ENCODE data around the gene WBP11.

Gene WBP11

DNA sequence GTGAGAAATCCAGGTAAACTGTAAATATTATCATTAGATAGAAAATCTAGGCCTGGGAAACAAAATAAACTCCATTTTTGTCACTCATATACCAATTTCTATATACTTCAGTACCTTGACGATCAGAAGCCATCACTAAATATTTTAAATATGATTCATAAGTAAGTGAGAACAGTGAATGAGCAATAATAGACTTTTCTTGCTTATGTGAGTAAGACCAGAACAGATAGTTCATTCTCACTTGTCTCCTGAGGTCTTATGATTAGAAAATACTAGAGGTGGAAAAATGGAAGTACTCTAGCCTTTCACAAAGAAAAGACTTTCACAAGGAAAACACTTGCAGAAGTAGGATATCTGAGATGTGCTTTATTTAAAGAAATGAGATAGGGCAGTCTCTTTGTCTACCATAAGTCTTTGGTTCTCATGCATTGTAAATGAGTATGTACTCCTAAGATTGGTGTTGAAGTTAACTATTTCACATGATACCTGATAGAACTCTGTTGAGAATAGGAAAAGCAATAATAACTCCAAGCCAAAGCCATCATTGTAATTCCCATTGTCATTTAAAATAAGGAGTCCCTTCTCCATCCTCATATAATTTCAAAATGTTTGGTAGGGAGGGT is 20.8 kb upstream of the WBP11 start:
- no peak for DNase-seq (ENCODE audit: low spot score)

DNA sequence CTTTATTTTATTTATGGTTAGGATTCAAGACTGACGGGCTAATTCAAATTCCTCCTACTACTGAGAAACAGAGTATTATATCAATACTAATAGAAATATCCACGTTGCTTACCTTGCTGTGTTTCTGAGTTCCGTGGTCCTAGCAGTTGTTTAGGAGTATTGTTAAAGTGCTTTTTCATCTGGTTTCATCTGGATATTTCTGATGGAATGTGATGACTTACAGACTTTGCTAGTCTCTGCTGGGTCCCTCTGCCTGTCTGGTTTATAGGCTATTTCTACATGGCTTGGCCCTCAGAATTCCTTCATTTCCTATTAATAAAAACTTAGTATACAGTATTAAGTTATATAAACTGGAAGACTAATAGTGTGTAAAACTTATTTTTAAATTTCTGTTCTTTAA is 10.7 kb upstream of the WBP11 start, which contains the start of gene SMCO3:
SMCO3 (minus strand) TSS at position 169 of the 400 bp plus-strand sequence. CDS start 7,502 bp downstream, outside the sequence.
- no peak for DNase-seq (ENCODE audit: low spot score)

DNA sequence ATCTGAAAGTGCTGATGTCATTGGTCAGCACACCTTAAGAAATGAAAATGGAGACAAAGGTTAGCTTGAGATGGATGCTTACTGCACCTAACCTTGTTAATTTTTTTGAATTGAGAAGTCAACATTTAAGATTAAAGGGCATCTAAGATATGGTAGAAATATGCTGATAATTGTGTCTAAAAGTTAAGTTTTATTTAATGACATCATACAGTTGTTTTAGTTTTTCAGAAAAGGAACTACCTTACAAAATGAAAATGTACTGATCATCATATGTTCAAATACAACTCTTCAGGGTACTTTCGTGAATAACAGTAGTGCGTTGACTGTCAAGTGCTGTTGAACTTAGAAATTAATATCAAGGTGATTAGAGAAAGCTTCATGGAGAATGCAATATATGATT is 8.2 kb upstream of the WBP11 start:
- no peak for DNase-seq (ENCODE audit: low spot score)

DNA sequence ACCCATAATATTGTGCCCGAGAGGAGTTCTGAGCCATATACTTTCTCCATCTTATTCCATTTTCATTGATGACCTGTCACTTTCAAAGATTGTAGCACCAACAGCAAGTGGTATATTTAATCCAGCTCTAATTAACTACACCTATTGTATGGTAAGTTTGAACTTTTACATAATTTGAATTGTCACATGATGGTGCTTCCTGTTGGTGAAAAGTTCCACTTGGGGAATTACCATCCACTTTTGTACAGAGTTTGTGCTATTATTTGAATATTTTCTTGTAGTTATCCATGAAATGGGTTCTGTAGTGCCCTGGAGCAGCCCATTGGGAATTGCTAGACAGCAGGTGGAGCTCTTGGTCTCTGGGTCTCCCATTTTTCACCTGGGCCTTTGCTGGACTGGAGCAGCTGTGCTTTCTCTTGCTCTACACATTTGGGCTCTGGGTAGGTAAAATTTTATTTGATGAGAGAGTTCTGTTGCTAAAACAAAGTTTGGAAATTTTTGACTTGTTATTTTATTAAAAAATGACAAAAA is 7.7 kb upstream of the WBP11 start:
- no peak for DNase-seq (ENCODE audit: low spot score)

DNA sequence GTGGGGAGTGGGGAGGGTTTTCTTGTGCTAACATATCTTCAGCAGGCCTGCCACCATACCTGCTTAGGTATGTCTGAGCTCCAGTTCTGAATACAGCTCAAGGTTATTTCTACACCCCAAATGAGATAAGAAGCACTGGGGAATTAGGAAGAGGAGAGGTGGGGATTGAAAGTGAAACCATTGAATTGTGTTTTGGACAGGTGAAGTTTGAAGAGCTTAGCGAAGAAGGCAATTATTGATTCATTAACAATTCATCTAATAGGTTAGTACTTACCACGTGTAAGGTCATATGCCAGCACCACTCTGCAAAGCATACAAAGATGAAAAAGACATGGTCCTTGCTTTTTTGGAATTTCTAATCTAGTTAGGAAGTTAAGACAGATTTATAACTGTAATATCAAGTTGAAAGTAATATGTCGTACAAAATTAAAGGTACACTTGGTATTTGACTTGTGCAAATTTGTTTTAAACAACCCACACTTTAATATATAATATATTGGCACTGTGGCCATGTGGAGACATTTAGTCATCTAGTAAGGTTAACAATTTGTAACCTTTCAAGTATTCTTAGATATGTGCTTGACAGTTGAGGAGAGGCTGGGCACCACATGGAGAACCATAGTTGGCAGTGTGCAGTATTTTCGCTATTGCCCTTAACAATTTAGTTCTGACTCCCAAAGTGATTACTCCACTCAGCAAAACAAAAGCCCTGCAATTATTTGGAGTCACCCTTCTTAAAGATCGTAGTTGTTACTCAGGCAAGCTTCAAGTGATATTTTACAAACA is 7.1 kb upstream of the WBP11 start:
- DNase-seq (ENCODE audit: low spot score), result no peak

DNA sequence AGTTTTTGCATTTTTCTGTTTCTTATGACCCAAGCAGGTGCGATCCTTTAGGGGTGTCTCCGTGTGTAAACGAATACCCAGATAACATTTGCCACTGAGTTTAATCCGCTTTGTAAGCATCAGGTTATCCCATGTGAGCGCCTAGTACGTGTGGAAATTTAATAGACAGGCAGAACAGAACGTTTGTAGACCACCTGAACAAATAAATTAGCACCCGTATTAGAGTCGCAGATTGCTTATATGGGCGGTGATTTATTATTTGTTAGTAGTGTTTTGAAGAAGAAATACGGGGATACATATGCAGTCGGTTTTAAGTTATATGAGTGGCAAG is 517 bp upstream of the WBP11 start:
- DNase-seq (ENCODE audit: low spot score), result no peak

DNA sequence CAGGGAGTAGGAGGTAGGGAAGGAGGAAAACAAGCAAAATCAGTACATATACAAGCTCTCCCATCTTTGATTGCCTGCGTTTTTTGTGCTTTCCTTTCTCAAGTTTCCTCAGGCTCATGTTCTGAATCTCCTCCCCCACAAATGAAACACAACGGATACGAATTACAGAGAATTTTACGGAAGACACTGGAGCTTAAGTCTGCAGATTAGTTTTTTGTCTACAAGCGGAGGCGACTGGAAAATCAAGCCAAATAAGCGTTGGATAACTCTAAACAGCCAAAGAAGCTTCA is 612 bp downstream of the WBP11 start:
- peak; percentile 4 for DNase-seq (ENCODE audit: low spot score)

DNA sequence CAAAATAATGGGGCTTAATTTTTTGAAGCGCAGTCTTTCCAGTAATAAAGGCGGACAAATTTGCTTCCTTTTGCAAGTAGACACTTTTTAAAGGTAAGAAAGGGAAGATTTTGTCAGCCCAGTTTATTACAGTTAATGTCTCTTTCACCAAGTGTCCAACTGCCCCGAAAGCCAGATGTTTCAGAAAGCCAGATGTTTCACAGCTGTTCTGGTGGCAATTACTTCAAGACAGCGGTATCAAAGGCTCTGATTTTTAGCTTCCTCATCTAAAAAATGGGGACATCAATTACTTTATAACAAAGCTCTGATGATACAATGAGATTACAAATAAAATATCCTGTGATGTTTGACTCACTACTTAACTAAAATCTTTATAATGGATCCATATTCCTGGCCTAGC is 1.0 kb downstream of the WBP11 start:
- no peak for DNase-seq (ENCODE audit: low spot score)

DNA sequence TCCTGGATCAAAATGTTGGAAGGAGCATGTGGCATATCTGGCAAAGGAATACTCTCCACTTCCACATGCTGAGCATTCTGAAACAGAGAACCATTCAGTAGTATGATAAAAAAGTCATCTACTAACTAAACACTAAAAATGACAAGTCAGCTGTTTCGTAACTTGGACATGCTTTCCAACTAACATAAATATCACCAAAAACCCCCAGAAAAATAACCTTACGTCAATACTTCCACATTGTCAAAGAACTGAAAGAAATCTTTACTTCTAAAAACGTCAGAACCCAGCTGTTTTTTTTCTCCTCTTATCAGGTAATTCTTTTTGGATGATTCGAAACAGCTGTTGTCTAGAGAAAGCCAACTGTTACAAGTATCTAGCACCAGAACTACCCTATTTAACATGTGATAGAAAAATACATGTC is 8.2 kb downstream of the WBP11 start:
- DNase-seq (ENCODE audit: low spot score), result no peak

DNA sequence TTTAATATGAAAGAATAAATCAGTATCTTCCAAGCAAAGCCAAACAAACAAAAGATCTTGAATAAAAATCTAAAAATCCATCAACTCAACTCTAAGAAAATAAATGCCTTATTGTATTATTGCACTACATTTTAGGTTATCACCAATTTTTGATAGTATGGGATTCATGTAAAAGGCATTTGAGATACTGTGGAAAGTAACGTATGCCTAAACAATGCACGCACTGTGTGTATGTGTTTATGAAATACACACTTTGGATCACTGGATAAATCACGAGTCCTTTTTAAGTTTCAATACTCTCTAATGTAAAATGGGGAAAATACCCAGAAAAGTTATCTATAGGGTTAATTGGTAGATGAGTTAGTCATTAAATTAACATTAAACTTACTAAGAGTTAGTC is 17.7 kb downstream of the WBP11 start:
- DNase-seq (ENCODE audit: low spot score), result no peak

DNA sequence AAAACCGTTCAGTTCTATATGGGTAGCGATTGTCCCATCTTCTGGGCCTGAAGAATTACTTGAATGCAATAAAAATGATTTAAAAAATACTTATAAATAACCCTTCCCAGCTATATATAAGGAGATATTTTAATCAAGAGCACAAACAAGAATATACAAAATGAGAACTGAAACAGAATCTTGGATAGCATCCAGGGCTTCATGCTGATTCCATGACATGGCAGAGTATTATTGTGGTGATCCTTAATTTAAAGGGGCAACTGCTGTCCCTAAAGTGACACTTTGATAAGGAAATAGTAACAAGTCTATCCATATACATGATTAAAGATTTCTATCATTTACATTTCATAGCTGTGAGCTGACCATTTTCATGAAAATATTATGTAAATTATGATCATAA is 18.8 kb downstream of the WBP11 start:
- no peak for DNase-seq (ENCODE audit: low spot score)

DNA sequence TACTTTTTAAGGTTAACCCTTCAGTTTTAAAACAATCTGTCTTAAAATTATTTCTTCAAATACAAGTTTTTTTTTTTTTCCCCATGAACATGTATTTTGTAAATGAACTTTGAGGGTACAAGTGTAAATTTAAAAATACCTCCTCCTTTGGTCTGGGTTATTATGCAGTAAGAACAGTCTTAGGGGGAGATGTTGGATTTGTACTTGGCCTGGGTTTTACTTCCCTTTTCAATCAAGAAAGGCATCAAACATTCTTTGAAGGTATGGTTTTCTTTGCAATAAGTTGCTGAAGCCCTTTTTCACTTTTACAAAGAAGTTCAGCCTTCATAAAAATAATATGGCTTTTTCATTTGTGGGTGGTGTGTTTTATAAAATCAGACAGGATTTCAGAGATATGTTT is 20.5 kb downstream of the WBP11 start:
- DNase-seq (ENCODE audit: low spot score), result no peak

DNA sequence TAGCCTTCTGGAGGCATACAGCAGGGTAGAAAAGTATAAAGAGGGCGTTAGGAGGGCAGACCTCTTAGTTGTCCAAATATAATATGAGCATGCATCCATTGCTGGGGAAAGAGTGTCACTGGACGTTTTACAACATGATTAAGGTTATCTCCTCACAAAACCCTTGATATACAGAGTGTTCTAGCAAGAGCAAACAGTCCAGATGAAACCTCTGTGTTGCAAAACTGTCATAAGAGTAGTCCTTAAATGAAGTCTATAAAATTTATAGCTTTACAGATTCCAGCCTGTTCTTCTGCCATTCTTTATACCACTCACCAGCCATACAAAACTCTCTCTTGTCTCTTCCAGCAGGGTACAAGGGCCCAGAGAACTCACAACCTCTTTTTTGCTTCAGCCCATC is 21.7 kb downstream of the WBP11 start:
- DNase-seq (ENCODE audit: low spot score), result no peak

DNA sequence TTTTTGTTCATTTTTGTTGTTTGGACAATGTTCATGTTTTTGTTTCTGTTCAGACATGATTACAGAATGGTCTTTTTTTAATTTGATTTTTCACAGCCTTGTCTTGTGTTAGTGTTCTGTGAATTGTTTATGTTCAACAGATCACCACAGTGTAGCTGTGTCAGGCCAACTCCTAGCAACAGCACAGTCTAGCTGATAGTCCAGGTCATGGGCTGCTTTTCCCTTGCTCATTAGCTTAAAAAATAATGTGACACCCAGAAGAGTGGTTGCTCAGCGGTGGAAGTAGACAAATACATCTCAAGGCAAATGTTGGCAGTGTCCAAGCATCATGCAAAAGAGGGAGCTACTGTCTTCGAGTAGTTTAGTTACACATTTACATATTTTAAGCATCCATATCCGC is 22.4 kb downstream of the WBP11 start:
- DNase-seq (ENCODE audit: low spot score), result no peak

DNA sequence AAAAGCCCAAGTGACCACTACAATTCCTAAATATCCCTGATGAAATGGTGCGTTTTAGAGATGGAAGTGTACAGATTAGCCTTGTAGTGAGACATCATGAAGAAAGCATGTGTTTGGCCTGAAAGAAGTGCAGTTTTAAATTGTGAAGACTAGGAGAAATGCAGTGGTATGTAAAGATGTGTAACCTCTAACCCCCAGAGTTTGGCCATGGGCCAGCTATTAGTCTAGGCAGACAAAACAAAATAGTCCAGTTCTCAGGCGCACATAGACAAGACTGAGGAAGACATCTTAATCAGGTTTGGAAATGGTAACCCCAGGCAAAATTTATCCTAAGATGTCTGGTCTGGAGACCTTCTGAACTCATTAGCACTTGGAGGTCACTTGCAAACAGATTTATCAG is 23.4 kb downstream of the WBP11 start:
- no peak for DNase-seq (ENCODE audit: low spot score)

DNA sequence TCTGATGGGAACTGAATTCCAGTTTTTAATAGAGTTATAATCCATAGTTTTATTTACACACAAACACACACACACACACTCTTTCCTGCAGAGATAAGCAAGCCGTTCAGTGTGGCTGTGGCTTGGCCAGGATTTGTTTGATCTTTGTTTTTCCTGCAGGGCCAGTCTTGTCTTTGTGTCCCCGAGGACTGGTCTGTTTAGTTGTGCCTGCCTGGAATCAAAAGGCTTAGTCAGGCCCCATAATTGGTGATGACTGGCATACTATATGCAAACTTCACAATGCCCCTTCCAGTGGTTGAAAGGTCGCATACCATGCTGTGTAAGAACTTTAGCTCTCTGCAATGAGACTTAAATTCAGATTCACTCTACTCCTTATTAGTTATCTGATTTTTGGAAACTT is 26.0 kb downstream of the WBP11 start:
- no peak for DNase-seq (ENCODE audit: low spot score)

DNA sequence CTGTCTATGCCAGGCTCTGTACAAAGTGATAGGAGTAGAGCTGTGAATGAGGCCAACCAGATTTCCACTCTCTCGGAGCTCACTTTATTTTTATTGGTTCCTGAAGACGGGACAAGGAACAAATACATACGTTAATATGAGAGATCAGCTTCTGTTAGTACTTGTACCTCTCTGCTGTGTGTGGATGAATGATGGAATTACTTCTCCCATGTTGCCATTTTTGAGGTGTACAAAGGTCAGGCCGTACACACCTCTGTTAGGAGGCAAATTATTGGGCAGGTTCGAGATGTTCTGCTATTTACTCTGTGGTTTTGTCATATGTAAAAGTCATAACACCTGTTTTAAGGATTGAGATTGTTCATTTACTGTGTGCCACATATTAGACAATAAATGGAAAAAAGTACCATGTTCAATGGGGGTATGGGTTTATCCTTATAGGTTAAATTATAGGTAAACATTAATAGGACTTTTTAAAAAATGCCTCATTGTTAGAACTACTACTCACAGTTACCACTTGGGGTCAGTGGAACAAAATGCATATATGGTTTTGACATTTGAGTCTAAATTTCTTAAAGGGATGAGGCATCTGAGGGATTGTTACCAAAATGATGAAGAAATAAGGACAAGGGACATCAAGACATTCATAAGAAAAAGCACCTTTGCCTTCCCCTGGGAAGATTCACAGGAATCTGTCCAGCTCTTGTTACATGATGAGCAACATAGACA is 26.9 kb downstream of the WBP11 start:
- peak; percentile 23 for DNase-seq (ENCODE audit: low spot score)

DNA sequence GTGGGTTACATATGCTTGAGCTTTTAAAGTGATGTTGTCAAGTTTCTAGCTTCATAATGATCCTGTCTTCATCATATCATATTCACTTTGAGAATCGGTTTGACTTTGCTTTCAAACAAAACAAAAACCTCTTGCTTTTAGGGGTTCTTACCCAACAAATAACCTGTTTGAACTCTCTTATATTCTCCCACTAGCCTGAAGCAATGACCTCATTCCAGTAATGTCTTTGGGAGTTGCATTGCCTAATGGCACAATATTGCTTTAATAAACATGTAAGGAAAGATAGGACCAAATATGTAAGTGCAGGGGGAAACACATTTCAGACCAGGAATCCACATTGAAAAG is 27.7 kb downstream of the WBP11 start:
- DNase-seq (ENCODE audit: low spot score), result no peak

DNA sequence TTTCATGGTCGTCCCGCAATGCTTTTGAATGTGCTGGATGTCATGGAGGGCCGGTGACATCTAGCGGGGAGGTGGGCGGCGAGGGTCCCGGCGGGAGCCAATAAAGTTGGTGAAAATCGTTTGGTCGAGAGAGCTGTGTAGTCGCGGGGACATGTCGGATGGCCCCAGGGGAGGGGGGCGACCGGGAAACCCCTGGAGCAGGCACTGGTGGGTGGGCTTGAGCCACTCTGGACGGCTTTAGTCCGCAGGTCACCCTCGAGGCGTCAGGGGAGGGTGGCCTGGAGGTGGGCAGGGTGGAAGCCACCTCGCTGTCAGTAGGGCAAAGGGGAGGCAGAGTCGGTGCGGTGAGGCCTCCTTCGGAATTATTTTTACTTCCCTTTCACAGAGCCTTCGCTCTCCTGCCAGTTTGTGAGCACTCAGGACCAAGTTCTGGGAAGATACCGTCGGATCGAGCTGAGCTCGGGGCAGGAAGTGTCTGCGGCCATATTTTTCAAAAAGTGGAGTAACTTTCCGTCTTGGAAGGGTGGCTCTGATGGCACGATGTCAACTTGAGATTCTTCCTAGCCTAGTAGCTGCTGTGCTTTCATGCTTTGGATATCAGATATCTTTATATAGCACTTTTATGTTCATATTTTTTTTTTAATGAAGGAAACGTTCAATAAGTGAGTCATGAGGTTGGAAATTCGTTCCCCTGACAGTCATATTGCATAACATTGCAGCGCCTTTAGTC is 28.2 kb downstream of the WBP11 start:
- DNase-seq (ENCODE audit: low spot score), result peak; percentile 33

DNA sequence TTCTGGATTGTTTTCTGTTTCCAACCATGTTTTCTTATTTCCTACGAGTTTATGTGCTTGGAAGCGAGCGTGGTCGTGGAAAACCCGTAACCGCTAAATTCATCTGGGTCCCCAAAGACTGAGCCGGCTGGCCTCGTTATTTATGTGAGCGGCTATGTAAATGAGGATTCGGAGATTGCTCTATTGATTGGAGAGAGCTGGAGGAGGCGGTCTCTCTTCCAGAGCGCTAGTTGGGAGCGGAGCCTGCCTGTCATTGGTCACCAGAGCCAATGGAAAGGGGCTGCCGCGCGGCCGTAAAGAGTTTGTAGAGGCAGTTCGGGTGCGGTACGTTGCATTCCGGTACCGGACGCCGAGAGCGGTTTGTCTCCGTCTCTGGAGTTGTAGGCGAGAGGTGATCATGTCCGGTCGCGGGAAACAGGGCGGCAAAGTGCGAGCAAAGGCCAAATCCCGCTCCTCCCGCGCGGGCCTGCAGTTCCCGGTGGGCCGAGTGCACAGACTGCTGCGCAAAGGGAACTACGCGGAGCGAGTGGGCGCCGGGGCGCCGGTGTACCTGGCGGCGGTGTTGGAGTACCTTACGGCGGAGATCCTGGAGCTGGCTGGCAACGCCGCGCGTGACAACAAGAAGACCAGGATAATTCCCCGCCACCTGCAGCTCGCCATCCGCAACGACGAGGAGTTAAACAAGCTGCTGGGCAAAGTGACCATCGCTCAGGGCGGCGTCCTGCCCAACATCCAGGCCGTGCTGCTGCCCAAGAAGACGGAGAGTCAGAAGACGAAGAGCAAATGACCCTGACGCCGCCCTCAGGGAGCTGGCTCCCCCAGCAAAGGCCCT is 29.0 kb downstream of the WBP11 start:
- peak; percentile 94 for DNase-seq (ENCODE audit: low spot score)

DNA sequence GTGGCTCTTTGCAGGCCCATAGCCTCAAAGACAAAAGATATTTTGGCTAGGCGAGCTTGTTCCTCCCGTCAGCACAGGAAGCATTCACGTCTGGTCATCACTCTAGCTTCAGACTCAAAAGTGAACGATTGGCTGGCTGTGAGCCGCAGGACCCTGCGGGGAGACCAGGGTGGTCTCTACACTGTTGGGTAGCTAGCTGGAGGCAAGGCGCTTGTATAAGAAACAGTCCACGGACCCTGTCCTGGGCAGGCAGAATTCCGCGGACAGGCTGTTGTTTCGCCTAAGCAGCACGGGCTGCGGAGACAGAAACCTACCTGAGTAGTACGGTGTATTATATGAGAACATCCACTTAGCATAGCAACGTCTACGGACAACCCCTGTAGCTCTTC is 29.6 kb downstream of the WBP11 start:
- DNase-seq (ENCODE audit: low spot score), result no peak

DNA sequence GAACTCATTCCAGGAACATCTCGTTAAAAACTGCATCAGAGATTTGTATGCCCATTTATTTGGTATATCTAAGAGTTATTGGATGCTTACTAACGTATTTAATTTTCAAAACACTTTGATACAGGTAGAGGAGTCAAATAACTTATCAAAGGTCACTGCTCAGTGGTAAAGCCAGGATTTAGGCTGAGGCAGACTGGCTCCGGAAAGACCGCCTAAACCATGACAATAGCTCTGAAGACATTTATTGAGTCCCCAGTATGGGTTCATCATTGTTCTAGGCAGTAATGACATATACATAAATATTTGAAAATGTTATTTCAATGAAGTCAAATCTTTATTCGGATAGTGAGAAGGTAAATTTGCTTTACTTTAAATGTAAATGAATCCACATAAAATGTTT is 30.3 kb downstream of the WBP11 start:
- DNase-seq (ENCODE audit: low spot score), result no peak

Measured in CD4-positive, alpha-beta T cell treated with Interleukin-2 at 100 ng/mL for 4 hours (primary cell).